Activated T-helper 17 cell treated with anti-CD3 and anti-CD28 coated beads, Interleukin-2, amount 50 U/mL, for 72 hours (primary cell): Measurements from ENCODE around the gene KRTAP2-2. TPM values are rescaled to one million over a fixed set of nuclear protein-coding genes. Genes with fewer than 3 reads are reported as not detected.
"Not testable (repeated sequence)": the region's sequence is repeated elsewhere in the genome, so short reads cannot be mapped to it uniquely, and the experiment has no call there.

Experiments used
- ATAC-seq: fragments of 150-1000 bp; cut with Tn5 transposase; replicated peaks from 2 replicates; pipeline ENCODE4 v1.10.0; 2021; ENCODE audit warnings: mild to moderate bottlenecking, moderate library complexity
- H3K27ac Mint-ChIP-seq: one replicate; pipeline ENCODE4 v1.8.0; 2022; ENCODE audit warnings: mixed read lengths
- H3K27me3 Mint-ChIP-seq: one replicate; pipeline ENCODE4 v1.8.0; 2022; ENCODE audit warnings: mixed read lengths
- H3K36me3 Mint-ChIP-seq: one replicate; pipeline ENCODE4 v1.8.0; 2022; ENCODE audit warnings: low read depth, mild to moderate bottlenecking, mixed read lengths
- H3K4me1 Mint-ChIP-seq: one replicate; pipeline ENCODE4 v1.8.0; 2022; ENCODE audit warnings: mixed read lengths
- H3K4me3 Mint-ChIP-seq: one replicate; pipeline ENCODE4 v1.8.0; 2022; ENCODE audit warnings: mild to moderate bottlenecking, mixed read lengths
- H3K9me3 Mint-ChIP-seq: one replicate; pipeline ENCODE4 v1.8.0; 2022; ENCODE audit warnings: mixed read lengths
- total RNA-seq, 2 donors: library from RNA; stranded (reverse); gene quantifications; one replicate each; pipeline ENCODE4 v1.2.3, GENCODE V29; 2022

The KRTAP2-2 gene
- total RNA-seq, 2 donors from 2014 or later, result not detected

GRCh38 chr17:41073676-41074075, 18.6 kb upstream of the KRTAP2-2 start:
- H3K4me1 Mint-ChIP-seq, result no peaks in the 10 kb centered on the region
- H3K27me3 Mint-ChIP-seq, result peaks cover 14% of the 10 kb centered on the region
- H3K9me3 Mint-ChIP-seq, result no peaks in the 10 kb centered on the region
- no peaks in the 10 kb centered on the region for H3K36me3 Mint-ChIP-seq
- no peak overlapping the region for H3K4me3 Mint-ChIP-seq
- no peak for ATAC-seq
- H3K27ac Mint-ChIP-seq, result no peak overlapping the region

- Mint-ChIP-seq H3K9me3 (no peaks in the 10 kb centered on the region), H3K4me1 (no peaks in the 10 kb centered on the region), H3K4me3 (no peak overlapping the region), H3K27ac (no peak overlapping the region), H3K36me3 (no peaks in the 10 kb centered on the region), H3K27me3 (peaks cover 14% of the 10 kb centered on the region)
- no peak for ATAC-seq
Measured at GRCh38 chr17:41071606-41072360, 16.8 kb upstream of the KRTAP2-2 start.

DNA sequence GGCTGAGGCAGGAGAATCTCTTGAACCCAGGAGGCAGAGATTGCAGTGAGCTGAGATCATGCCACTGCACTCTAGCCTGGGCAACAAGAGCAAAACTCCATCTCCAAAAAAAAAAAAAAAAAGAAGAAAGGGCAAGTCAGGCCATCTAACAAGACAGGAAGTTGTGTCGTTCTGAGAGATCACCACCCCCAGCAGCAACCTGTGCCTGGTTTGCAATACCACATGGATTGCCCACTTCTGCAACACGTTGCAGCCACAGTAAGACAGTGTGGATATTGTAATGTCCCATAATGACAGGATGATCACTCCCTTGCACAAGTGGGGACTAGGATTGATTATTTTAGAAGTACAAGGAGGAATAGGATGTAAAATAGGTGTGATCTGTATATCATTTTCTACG, 14.0 kb upstream of the KRTAP2-2 start:
- H3K4me3 Mint-ChIP-seq, result no peak overlapping the region
- H3K27me3 Mint-ChIP-seq, result no peaks in the 10 kb centered on the region
- no peaks in the 10 kb centered on the region for H3K9me3 Mint-ChIP-seq
- H3K27ac Mint-ChIP-seq, result no peak overlapping the region
- no peaks in the 10 kb centered on the region for H3K36me3 Mint-ChIP-seq
- H3K4me1 Mint-ChIP-seq, result peaks cover 5% of the 10 kb centered on the region
- no peak for ATAC-seq

DNA sequence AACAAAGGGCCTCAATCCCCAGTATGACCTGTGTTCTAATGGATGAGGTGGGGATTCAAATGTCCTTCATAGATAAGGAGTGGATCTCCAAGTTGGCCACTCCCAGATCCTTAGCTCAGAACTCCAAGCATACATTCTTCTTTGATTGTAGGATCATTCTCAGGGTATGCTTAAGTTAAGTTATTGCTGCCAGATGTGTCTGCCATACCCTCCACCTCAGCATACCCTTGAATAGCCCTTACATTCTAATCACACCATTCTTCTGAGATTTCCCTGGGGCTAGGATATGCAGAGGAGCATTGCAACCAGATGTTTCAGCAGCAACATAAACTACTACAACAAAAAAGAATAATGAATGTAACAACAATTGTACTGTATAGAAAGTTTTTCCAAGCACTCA, 12.3 kb upstream of the KRTAP2-2 start:
- H3K4me3 Mint-ChIP-seq, result no peak overlapping the region
- no peaks in the 10 kb centered on the region for H3K9me3 Mint-ChIP-seq

DNA sequence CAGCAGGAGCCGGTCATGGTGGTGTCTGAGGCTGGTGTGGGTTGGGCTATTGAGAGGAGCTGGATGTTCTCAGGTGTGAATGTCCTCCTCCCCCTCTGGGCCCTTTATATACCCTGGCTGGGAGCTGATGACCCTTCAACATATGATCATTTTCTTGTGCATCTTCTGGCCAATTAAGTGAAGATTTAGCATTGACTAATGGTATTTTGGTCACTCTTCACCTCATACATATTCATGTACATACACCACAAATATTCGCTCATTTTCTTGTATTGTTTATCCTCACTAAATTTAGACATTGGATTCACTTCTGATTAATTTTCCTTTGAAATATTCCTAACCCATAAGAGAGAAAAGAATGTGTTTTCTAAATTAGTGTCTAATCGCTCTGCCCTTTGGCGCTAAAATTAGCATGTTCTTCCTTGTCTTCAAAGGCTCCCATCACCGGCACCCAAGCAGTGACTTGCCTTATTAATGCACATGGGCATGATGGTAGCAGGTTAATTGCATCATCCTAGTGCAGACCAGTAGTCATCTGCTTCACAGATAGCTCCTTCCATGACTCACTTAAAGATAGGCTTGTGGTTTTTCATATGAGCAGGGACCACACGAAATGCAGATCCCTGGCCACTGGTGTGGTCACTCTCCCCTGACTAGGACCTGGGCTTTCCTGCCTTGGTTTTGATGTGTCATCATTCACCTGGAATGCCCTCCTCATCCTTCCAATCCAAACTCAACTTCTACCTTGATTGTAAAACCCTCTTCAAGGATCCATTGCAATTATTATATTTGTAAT, 11.0 kb upstream of the KRTAP2-2 start, which contains the start of gene KRTAP2-4:
KRTAP2-4 (minus strand) TSS at position 51 of the 796 bp plus-strand sequence; CDS start at position 17, 34 bp downstream.
- Mint-ChIP-seq H3K4me3 (no peak within 1 kb of the TSS), H3K27ac (no peak within 1 kb of the TSS), H3K4me1 (peaks cover 5% of the 10 kb centered on the region), H3K9me3 (no peaks in the 10 kb centered on the region), H3K36me3 (no peaks in the 10 kb centered on the region), H3K27me3 (peaks cover 12% of the 10 kb centered on the region)
- ATAC-seq, result peak; percentile 44

More for the DNA sequence above, 12.3 kb upstream of the KRTAP2-2 start:
- no peak for ATAC-seq
- peaks cover 5% of the 10 kb centered on the region for H3K4me1 Mint-ChIP-seq
- H3K27me3 Mint-ChIP-seq, result peaks cover 4% of the 10 kb centered on the region
- H3K27ac Mint-ChIP-seq, result no peak overlapping the region
- H3K36me3 Mint-ChIP-seq, result no peaks in the 10 kb centered on the region

DNA sequence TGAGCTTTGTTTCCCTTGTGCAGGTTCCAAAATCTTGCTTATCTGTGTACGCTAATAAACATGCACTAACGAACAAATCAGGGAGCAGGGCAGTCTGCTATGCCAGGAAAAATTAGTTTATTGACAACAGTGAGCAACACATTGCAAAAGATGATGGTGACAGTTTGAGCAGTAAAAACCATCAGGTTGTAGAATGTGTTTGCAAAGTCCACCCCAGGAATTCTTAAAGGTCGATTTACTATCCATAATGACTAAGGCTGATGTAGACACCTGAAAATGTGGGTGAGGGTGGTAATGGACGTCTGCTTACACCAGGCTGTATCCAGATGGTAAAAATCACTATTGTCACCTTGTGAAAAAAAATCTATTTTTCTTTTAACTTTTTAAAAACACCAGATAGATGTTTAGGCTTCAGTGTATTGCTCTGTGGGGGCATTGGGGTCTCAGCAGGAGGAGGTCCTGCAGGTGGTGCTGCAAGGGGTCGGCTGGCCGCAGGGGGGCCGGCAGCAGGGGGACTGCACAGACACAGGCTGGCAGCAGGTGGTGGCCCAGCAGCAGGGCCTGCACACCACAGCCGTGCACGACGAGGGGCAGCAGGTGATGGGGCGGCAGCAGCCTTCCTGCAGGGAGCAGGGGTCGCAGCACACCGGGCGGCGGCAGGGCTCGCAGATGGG, 10.1 kb upstream of the KRTAP2-2 start:
- H3K9me3 Mint-ChIP-seq, ATAC-seq, H3K27ac Mint-ChIP-seq, H3K36me3 Mint-ChIP-seq, H3K4me3 Mint-ChIP-seq, H3K4me1 Mint-ChIP-seq: not testable (repeated sequence)
- H3K27me3 Mint-ChIP-seq, result peaks cover 20% of the 10 kb centered on the region

DNA sequence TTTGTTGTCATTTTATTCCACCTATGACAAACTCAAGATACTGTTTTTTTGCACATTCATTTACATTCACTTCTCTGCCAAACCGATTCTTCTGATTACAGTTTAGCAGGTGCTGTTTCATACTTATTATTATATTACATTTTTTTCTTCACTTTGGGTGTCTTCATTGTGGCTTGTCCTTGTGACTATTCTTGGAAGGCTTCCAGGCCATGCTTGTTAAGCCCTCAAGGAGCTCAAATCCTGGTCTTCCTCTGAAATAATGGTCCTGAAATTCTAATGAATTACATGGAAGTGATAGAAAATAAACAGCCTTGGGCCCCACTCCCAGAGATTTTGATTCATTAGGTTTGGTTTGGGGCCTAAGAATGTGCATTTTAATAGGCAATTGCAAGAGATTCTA, 9.3 kb upstream of the KRTAP2-2 start:
- peaks cover 5% of the 10 kb centered on the region for H3K4me1 Mint-ChIP-seq
- ATAC-seq, result no peak
- no peak overlapping the region for H3K27ac Mint-ChIP-seq
- peaks cover 23% of the 10 kb centered on the region for H3K27me3 Mint-ChIP-seq
- H3K36me3 Mint-ChIP-seq, result no peaks in the 10 kb centered on the region
- no peak overlapping the region for H3K4me3 Mint-ChIP-seq
- no peaks in the 10 kb centered on the region for H3K9me3 Mint-ChIP-seq

DNA sequence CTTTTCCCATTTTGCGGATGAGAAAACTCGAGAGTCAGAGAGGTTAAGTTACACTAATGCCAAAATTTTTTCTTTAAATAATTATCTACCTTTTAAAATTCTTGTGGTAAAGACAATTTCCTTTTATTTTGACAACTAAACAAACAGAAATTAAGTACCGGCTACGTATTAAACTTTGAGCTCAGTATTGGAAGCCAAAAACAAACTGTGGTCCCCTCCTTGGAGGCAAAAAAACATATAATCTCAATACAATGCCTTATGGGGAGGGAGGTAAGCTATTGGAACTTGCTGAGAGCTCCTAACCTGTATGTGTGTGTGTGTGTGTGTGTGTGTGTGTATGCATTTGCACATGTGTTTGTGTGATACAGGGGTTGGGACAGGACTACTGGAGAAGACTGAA, 8.4 kb upstream of the KRTAP2-2 start:
- Mint-ChIP-seq H3K36me3 (no peaks in the 10 kb centered on the region), H3K4me1 (peaks cover 5% of the 10 kb centered on the region), H3K27me3 (peaks cover 31% of the 10 kb centered on the region), H3K4me3 (no peak overlapping the region), H3K9me3 (no peaks in the 10 kb centered on the region), H3K27ac (no peak overlapping the region)
- ATAC-seq, result no peak

DNA sequence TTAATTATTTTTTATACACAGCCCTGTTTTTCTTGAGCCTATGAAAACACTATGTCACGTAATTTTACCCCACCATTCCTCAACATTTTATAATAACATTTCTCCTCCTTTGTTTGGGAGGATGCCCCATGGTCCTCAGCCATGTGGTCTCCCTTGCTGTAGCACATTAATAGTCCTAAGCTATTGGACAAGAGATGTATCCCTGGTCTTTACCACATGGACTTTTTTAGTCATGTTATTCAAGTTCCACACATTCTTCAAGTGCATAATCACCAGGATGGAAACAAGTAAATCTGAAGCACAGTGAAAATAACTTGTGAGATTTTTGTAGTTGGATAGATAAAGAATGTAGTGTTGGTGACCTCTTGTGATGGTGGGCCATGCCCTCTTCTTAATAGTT, 6.9 kb upstream of the KRTAP2-2 start:
- H3K36me3 Mint-ChIP-seq, result no peaks in the 10 kb centered on the region
- H3K9me3 Mint-ChIP-seq, result no peaks in the 10 kb centered on the region
- H3K27me3 Mint-ChIP-seq, result peaks cover 40% of the 10 kb centered on the region
- H3K4me1 Mint-ChIP-seq, result peaks cover 5% of the 10 kb centered on the region
- H3K27ac Mint-ChIP-seq, result no peak overlapping the region
- no peak for ATAC-seq
- no peak overlapping the region for H3K4me3 Mint-ChIP-seq

GRCh38 chr17:41060052-41060604, 5.1 kb upstream of the KRTAP2-2 start, which contains the start of gene KRTAP2-3:
Gene KRTAP2-3, minus strand, starts transcription at chr17:41060114. Its CDS starts 64 bp downstream, at chr17:41060050.
- Mint-ChIP-seq H3K9me3 (no peaks in the 10 kb centered on the region), H3K36me3 (no peaks in the 10 kb centered on the region), H3K4me3 (no peak within 1 kb of the TSS), H3K27ac (no peak within 1 kb of the TSS), H3K27me3 (peaks cover 44% of the 10 kb centered on the region), H3K4me1 (no peaks in the 10 kb centered on the region)
- no peak for ATAC-seq

DNA sequence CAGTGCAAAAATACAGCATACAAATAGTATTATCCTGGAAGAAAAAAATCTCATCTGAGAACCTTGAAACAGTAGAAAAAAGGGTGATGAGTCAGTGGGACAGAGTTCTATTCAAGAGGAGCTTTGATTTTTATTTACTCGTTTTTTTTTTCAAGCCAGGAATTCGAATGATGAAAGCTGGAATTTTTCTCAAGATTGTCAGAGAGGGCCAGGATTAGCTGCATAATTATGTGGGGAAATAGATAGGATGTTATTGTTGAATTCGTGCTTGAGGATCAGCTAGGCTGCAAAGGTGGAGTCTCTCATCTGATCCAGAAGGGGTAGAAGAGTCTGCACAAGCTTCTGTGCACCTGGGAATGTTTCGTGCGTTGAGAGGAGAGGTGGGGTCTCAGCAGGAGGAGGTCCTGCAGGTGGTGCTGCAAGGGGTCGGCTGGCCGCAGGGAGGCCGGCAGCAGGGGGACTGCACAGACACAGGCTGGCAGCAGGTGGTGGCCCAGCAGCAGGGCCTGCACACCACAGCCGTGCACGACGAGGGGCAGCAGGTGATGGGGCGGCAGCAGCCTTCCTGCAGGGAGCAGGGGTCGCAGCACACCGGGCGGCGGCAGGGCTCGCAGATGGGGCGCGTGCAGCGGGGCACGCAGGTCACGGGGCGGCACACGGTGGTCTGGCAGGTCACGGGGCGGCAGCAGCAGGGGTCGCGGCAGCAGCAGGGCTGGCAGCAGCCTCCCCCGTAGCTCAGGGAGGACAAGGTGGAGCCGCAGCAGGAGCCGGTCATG, 4.4 kb upstream of the KRTAP2-2 start:
- H3K36me3 Mint-ChIP-seq, H3K27ac Mint-ChIP-seq, H3K4me3 Mint-ChIP-seq, ATAC-seq, H3K9me3 Mint-ChIP-seq, H3K4me1 Mint-ChIP-seq: not testable (repeated sequence)
- peaks cover 44% of the 10 kb centered on the region for H3K27me3 Mint-ChIP-seq

- Mint-ChIP-seq H3K27ac (no peak overlapping the region), H3K27me3 (peaks cover 43% of the 10 kb centered on the region), H3K4me3 (no peak overlapping the region), H3K4me1 (no peaks in the 10 kb centered on the region), H3K9me3 (no peaks in the 10 kb centered on the region), H3K36me3 (no peaks in the 10 kb centered on the region)
- ATAC-seq, result no peak
Measured at GRCh38 chr17:41058741-41059140, 3.7 kb upstream of the KRTAP2-2 start.

GRCh38 chr17:41057547-41057946, 2.5 kb upstream of the KRTAP2-2 start:
- Mint-ChIP-seq H3K27ac (no peak overlapping the region), H3K4me3 (no peak overlapping the region), H3K36me3 (no peaks in the 10 kb centered on the region), H3K9me3 (no peaks in the 10 kb centered on the region), H3K27me3 (peaks cover 40% of the 10 kb centered on the region), H3K4me1 (no peaks in the 10 kb centered on the region)
- no peak for ATAC-seq

DNA sequence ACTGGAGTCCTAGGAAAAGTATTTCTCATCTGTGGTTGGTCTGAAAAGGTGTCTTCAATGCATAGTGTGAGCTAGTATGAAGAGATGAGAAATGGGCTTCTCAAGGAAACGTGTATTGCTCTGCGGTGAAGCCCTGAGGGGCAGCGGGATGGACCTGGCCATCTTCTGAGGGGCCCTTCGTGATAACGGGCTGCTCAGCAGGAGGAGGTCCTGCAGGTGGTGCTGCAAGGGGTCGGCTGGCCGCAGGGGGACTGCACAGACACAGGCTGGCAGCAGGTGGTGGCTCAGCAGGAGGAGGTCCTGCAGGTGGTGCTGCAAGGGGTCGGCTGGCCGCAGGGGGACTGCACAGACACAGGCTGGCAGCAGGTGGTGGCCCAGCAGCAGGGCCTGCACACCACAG, 474 bp downstream of the KRTAP2-2 start:
- not testable (repeated sequence) for ATAC-seq

More for the DNA sequence above, 474 bp downstream of the KRTAP2-2 start:
- peaks cover 29% of the 10 kb centered on the region for H3K27me3 Mint-ChIP-seq
- H3K9me3 Mint-ChIP-seq, H3K27ac Mint-ChIP-seq, H3K4me1 Mint-ChIP-seq, H3K36me3 Mint-ChIP-seq, H3K4me3 Mint-ChIP-seq: not testable (repeated sequence)
